Activated naive CD4-positive, alpha-beta T cell treated with Interleukin-2 at 50 U/mL for 16 hours (primary cell): ENCODE data around the gene EVA1A.

Experiments
- DNase-seq: peaks from one replicate; pipeline ENCODE4 v3.0.0-alpha.2; 2020

EVA1A gene

DNA sequence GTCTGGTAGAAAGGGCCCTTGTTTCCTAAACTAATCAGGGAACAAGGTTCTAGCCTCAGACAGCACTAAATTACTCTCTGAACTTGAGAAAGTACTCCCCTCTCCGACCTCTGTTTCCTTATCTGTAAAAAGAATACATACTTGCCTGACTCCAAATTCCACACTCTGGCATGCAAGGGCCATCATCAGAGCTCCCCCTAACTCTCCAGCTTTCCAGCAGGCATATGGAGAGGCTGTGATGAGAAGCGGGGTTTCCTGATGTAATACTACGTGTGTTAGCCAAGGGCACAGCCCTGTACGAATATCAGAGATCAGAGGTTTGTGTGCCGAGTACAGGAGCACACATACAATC lies 1.8 kb upstream of the EVA1A start:
- DNase-seq, result no peak

DNA sequence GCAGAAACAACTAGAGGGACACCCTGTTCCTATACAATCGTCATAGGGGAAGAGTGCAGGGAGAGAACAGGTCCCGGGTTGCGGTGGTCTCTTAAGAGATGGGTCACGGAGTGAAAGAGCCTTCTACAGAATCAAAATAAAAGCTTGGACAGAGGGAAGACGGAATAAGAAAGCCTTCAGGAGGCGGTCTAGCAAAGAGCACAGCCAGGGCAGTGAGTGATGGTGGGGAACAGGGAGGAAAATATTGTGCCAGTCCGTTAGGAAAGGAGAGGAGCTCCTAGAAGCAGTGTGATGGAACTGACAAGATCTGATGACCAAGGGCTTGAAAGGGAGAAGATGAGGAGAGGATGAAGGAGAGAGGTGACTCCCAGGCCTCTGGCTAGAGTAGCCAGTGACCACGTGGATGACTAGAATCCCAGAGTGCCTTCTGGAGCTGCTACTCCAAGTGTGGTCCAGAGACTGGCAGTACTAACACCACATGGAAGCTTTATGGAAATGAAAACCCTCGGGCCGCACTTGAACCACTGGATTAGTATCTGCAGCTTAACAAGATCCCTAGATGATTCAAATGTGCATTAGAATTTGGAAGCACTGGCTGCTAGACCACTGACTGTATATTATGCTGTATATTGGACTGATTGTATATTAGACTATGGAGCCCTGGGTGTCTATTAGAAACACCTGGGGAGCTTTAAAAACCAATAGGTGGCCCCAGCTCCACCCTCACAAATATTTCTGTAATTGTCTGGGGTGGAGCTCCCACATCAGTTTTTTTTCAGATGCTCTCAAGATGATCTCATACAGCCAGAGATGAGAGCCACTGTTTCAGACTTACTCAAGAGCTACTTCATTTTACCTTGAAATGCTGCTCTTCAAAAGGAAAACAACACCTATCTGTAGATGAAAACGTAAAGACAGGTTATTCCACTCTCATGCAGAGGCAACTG lies 1.1 kb upstream of the EVA1A start:
- DNase-seq, result no peak

- no peak for DNase-seq
Observed at GRCh38 chr2:75560022-75560767, 544 bp downstream of the EVA1A start.

- DNase-seq, result no peak
Observed at GRCh38 chr2:75559680-75560021, 1.1 kb downstream of the EVA1A start.

- DNase-seq, result no peak
Observed at GRCh38 chr2:75558786-75559679, 1.7 kb downstream of the EVA1A start.

GRCh38 chr2:75558136-75558535 lies 2.6 kb downstream of the EVA1A start:
- DNase-seq, result no peak

DNA sequence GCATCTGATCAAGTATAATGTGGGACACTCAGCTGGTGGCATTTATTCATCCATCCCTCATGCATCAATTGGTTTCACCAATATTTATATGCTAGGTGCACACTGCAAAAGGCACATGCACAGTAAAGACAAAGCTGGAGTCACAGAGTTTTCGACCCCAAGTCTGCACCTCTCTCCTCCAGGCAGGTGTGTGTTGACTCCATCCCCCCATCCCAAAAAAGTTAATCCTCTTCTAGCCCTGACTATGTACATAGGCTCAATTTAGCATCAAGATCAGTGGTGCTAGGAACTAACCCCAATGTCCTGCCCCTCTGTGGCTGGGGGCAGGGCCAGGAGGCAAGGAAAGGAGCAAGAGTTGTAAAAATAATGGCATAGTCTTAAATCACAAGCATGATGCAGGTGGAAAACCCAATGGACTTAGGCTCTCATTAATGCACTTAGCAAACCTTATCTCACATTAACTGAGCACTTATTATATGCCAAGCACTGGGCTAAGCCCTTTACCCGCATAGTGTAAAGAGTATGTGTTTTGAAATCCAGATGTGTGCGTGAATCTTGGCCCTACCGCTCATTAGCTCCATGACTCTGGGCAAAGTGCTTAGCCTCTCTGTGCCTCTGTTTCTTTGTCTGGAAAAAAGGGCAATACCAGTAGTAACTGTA lies 3.1 kb downstream of the EVA1A start:
- DNase-seq, result no peak

DNA sequence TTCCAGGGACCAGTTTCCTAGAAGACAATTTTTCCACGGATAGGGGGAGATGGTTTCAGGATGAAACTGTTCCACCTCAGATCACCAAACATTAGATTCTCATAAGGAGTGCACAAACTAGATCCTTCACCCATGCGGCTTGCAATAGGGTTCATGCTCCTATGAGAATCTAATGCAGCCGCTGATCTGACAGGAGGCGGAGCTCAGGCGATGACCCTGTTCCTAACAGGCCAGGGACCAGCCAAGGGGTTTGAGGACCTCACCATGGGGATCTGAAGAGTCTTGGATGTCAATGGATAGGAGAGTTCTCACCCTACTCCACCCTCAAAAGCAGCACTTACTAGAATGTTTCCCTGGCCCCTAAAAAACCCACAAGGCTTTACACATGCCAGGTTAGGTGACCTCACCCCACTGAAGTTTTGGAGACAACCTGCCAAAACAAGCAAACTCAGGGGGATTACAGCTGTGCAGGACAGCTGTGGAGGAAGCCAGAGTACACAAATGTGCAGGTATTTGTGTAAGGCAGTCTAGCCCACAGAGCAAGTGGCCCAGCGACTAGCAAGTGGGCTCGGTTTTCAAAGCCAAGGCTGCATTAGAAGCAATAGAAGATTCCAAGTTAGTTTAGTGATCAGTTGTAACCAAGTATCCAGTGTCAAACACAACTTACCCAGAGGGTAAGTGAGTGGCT lies 3.9 kb downstream of the EVA1A start:
- DNase-seq, result no peak

- no peak for DNase-seq
Observed at GRCh38 chr2:75555701-75556100, 5.0 kb downstream of the EVA1A start.

- no peak for DNase-seq
Observed at GRCh38 chr2:75553935-75554531, 6.7 kb downstream of the EVA1A start.

DNA sequence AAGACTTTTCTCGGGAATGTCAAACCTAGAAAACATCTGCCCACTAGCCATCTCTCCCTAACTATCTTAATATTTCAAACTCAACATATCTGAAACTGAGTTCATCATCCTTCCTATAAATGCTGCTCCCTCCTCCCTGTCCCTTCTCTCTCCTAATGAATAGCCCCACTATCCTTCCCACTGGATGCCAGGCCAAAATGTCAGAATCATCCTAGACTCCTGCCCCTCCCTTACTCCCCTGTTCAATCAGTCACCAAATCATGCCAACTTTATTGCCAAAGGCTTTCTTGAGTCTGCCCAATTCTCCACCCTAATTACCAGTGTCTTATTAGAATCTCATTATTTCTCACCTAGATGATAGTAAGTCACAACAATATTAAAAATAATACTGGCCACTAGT lies 8.5 kb downstream of the EVA1A start:
- no peak for DNase-seq

DNA sequence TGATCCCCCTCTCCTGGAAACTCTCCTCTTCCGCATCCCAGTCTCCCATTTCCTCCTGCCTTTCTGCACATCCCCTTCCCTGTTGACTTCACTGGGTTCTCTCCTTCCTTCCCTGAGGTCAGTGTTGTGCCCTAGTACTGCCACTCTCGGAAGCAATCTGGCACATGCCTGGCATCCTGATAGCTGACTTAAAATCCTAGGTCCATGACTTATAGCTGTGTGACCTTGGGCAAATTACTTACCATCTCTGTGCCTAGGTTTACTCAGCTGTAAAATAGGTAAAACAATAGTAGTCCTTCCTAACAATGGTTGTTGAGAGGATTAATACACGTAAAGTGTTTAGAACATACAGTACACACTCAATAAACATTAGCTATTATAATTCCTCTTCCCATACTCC lies 9.3 kb downstream of the EVA1A start:
- no peak for DNase-seq

GRCh38 chr2:75549401-75550253 lies 11.1 kb downstream of the EVA1A start:
- DNase-seq, result no peak

GRCh38 chr2:75548036-75548573 lies 12.6 kb downstream of the EVA1A start:
- DNase-seq, result no peak

- DNase-seq, result no peak
Observed at GRCh38 chr2:75547345-75548035, 13.2 kb downstream of the EVA1A start.

DNA sequence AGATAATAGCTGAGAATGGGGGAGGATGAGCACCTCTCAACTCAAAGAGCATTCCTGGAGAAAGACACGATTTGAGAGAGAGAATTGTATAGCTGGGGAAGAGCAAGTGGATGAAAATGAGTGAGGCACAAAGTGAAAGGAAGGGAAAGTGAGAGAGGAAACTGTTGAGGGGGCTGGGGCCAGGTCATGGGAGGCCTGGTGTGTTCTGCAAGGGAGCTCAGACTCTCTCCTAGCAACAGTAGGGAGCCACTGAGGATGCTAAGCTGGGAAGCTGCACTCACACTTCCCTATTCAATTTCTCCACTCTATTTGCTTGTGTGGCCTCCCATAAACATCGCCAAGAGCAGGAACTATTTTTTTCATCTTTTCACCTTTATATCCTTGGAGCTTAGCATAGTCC lies 14.8 kb downstream of the EVA1A start:
- DNase-seq, result no peak

DNA sequence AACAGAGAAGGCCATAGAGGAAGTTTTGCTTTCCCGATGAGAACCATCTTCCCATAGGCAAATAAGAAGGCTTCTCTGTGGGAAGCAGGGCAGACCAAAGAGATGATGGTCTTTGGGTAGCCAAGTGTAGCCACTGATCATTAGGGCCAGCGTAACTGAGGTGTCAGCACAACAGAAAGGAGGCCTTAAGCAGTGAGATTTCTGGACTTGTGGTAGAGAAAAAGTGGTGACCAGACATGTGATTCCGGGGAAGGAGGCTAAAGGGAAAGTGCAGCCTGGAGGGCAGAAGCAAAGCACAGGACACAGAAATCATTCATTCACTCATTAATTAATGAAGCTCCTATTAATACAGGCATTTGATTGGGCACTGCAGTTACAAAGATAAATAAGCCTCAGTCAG lies 15.4 kb downstream of the EVA1A start:
- DNase-seq, result no peak

GRCh38 chr2:75543446-75543845 lies 17.3 kb downstream of the EVA1A start:
- DNase-seq, result no peak

DNA sequence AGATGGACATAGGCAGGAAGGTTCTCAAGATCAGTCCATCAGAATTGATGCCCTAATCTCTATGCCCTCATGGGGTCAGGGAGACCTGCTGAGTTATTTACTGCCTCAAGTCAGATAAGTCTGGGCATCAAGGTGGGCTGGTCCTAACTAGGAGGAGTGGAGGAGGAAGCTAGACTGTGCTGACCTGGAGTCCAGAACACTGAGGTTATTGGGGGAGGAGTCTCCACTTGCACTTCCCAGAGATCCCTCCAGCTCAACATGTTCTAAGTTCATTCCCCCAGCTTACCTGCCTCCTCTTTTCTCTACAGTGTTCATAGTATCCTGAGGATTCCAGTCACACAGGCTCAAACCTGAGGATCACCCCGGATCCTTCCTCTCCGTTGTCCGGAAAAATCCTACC lies 19.3 kb downstream of the EVA1A start:
- no peak for DNase-seq

- DNase-seq, result no peak
Observed at GRCh38 chr2:75540994-75541393, 19.7 kb downstream of the EVA1A start.
